GM18498 (cell line): ENCODE data around the gene TACC2.

ENCODE experiments used
- ATAC-seq: cut with Tn5 transposase; IDR thresholded peaks from one replicate; pipeline ENCODE4 v1.9.1; 2021; ENCODE audit warnings: mild to moderate bottlenecking, moderate library complexity; ENCODE audit not compliant: unreplicated experiment

TACC2 gene

GRCh38 chr10:122288917-122289316 lies 300.0 kb downstream of the TACC2 start:
- ATAC-seq, result no peak

DNA sequence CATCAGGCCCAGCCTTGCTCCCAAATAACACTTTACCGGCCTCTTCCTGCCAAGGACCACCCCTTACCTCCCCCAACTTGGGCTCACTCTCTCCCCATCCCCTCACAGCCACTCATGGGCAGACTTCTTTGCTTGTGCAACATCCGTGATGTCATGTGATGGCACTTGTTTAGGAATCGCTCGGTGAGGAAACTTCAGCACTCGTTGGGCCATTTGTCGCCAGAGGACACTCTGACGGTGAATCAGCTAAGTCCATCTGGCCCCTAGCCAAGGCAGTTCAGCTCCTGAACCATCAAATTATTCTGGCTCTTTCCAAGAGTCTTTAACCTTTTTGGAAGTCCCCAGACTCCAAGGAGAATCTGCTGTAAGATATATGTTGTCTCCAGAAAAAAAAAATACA lies 301.4 kb downstream of the TACC2 start:
- no peak for ATAC-seq

- ATAC-seq, result no peak
Measured at GRCh38 chr10:122290833-122291532, 302.0 kb downstream of the TACC2 start.

- ATAC-seq, result no peak
Measured at GRCh38 chr10:122291739-122292138, 302.8 kb downstream of the TACC2 start.

- no peak for ATAC-seq
Measured at GRCh38 chr10:122292376-122292775, 303.4 kb downstream of the TACC2 start.

- ATAC-seq, result no peak
Measured at GRCh38 chr10:122293156-122293960, 304.4 kb downstream of the TACC2 start.

- ATAC-seq, result no peak
Measured at GRCh38 chr10:122293961-122294380, 305.0 kb downstream of the TACC2 start.

GRCh38 chr10:122294511-122295450 lies 305.8 kb downstream of the TACC2 start:
- ATAC-seq, result no peak

DNA sequence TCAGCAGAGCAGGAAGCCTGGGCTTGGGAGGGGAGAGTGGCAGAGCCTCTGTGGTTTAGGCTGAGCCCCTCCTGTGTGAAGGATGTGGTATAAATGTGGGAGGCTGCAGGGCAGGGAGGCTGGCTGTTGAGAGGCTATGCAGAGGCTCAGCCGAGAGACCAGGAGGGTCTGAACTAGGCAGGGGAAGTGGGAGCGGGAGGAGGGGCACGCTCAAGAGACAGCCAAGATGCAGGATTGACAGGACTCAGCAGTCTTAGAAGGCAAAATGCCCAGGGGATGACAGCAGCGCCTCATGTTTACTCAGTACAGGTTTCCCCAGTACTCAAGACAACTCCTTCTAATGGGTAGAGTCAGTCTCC lies 306.5 kb downstream of the TACC2 start:
- no peak for ATAC-seq

GRCh38 chr10:122296363-122297120 lies 307.6 kb downstream of the TACC2 start:
- no peak for ATAC-seq

GRCh38 chr10:122297583-122297982 lies 308.6 kb downstream of the TACC2 start:
- ATAC-seq, result no peak

- ATAC-seq, result no peak
Measured at GRCh38 chr10:122298206-122298597, 309.2 kb downstream of the TACC2 start.

- peak; percentile 84 for ATAC-seq
Measured at GRCh38 chr10:122298598-122299301, 309.8 kb downstream of the TACC2 start.

- ATAC-seq, result no peak
Measured at GRCh38 chr10:122299423-122300075, 310.6 kb downstream of the TACC2 start.

- no peak for ATAC-seq
Measured at GRCh38 chr10:122301055-122301810, 312.3 kb downstream of the TACC2 start.

- ATAC-seq, result no peak
Measured at GRCh38 chr10:122301811-122302115, 312.8 kb downstream of the TACC2 start.

GRCh38 chr10:122302315-122302714 lies 313.4 kb downstream of the TACC2 start:
- ATAC-seq, result no peak

DNA sequence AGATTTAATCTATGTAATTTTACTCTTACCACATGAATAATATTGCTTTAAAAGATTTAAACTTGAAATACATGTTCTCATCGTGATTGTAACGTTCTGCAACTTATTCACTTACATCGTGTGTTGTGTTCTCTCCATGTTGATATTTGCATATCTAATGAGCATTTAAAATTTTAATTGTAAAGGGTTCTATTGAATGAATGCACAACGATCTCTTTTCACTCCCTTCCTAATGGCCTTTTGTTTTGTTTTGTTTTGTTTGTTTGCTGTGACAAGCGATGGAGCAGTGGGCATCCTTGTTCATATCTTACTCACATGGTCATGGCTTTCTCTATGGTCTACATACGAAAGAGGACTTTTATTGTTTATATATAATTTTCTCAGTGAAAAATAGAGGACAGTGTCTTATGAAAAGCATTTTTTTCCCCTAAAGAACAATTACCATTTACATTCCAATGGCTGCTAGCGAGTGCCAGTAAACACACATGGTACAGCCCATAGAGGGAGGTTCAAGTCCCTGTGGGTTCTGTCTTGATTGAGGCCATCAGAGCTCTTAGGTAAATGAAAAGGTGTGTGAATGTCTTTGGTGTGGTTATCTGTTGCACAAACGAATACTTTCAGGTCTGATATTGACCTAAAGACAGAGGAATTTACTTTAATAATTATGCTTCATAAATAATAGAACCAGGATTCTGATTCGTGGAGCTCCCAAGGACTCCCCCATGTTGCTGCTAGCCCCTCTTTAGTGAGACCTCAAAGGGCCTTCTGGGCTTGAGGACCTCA lies 314.5 kb downstream of the TACC2 start:
- no peak for ATAC-seq
